ENCODE data around the gene EAF2. TPM values are rescaled to one million over a fixed set of nuclear protein-coding genes. Genes with fewer than 3 reads are reported as not detected.

Gene EAF2
- total RNA-seq (1 to 10 TPM; 5.7 to 6.3 TPM), polyA plus RNA-seq (10 to 100 TPM; 11.3 to 21.2 TPM)

DNA sequence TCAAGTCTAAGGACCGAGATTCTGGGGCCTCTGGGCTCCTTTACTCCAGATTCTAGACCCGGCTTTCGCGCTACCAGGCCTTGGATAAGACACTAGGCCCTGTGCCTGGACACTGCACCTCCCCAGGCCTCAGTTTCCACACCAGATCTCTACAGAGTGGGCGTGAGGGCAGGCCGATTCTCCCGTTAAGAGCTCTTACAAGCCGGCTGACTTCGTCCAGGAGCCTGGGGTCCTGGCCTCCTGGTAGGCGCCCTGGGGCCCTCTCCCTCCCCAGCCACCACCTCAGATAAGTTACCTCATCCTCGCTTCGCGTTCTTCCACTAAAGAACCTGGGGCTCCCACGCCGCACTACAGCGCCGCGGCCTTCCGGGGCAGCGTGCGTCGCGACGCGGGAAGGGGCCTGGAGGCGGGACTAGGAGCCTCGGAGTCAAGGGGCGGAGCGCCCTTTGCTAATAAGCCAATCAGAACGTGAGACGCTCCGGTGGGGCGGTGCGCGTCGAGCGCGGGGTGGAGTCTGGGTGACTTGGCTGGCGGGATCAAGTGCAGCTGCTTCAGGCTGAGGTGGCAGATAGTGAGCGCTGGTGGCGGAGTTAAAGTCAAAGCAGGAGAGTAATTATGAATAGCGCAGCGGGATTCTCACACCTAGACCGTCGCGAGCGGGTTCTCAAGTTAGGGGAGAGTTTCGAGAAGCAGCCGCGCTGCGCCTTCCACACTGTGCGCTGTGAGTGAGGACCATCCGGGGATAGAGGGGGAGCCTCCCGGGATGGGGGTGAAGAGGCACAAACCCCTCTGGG, at the start of gene EAF2, which contains the start of gene IQCB1:
EAF2 (plus strand) TSS at position 539 of the 794 bp plus-strand sequence; CDS start at position 616, 77 bp downstream.
IQCB1 (minus strand) TSS at position 390 of the 794 bp plus-strand sequence. CDS start 6,100 bp downstream, outside the sequence.
- CTCF ChIA-PET (ENCODE audit: partially characterized antibody), result no interaction called here
- Histone ChIP-seq H3K27ac (ENCODE audit: low read depth, low read length) (peak within 1 kb of the TSS; percentile 84), H3K9me3 (ENCODE audit: control insufficient read depth in 1 of 2, low read length in 2 of 2) (no peaks in the 10 kb centered on the region), H3K4me1 (ENCODE audit: insufficient read depth, low read length) (peaks cover 30% of the 10 kb centered on the region), H3K27me3 (ENCODE audit: insufficient read depth, low read length) (no peaks in the 10 kb centered on the region), H3K4me3 (ENCODE audit: low read length in 2 of 2) (peak within 1 kb of the TSS; percentile 83 to 96), H3K36me3 (ENCODE audit: insufficient read depth, low read length) (peaks cover 6% of the 10 kb centered on the region)
- H3K27ac Mint-ChIP-seq, result peak within 1 kb of the TSS; percentile 77 to 98 (median 94)
- no peaks in the 10 kb centered on the region for H3K9me3 Mint-ChIP-seq
- H3K27me3 Mint-ChIP-seq, result no peaks in the 10 kb centered on the region
- peaks cover 32 to 54% (median 44%) of the 10 kb centered on the region in 4 donors for H3K4me1 Mint-ChIP-seq
- DNase-seq, result peak; percentile 97 to 98 (median 97)
- H3K36me3 Mint-ChIP-seq, result peaks cover 3 to 31% of the 10 kb centered on the region in 2 donors
- POLR2A ChIA-PET (ENCODE audit: partially characterized antibody), result interaction anchor here (0.6 to 1.7 kb wide), 8 partner anchors 9 to 680 kb away, joined by 3 to 6 read pairs (median 4); partner anchors contain the start of genes GOLGB1, HCLS1, KPNA1 and POLQ
- H3K4me3 Mint-ChIP-seq, result peak within 1 kb of the TSS; percentile 92 to 98 (median 94)
- intact Hi-C loops (cut with micrococcal nuclease), result loop anchor here (1.0 to 10.0 kb wide), 9 partner anchors 12 to 1740 kb away; partner anchors contain the start of genes FAM162A, GOLGB1, GSK3B and HCLS1

- Histone ChIP-seq H3K36me3 (ENCODE audit: insufficient read depth, low read length) (peaks cover 39% of the 10 kb centered on the region), H3K4me3 (ENCODE audit: low read length in 2 of 2) (no peak overlapping the region), H3K27ac (ENCODE audit: low read depth, low read length) (no peak overlapping the region), H3K27me3 (ENCODE audit: insufficient read depth, low read length) (no peaks in the 10 kb centered on the region), H3K4me1 (ENCODE audit: insufficient read depth, low read length) (no peaks in the 10 kb centered on the region), H3K9me3 (ENCODE audit: control insufficient read depth in 1 of 2, low read length in 2 of 2) (no peaks in the 10 kb centered on the region)
- no peak for DNase-seq
- intact Hi-C loops (cut with micrococcal nuclease), result no loop called here
- ChIA-PET POLR2A (ENCODE audit: partially characterized antibody) (no interaction called here), CTCF (ENCODE audit: partially characterized antibody) (no interaction called here)
- peak overlapping the region in 1 of 7 donors; percentile 10 for H3K27ac Mint-ChIP-seq
- no peaks in the 10 kb centered on the region for H3K9me3 Mint-ChIP-seq
- H3K36me3 Mint-ChIP-seq, result peaks cover 72 to 75% of the 10 kb centered on the region in 2 donors
- H3K4me1 Mint-ChIP-seq, result no peaks in the 10 kb centered on the region
- H3K4me3 Mint-ChIP-seq, result no peak overlapping the region
- H3K27me3 Mint-ChIP-seq, result no peaks in the 10 kb centered on the region
These were observed 48.5 kb upstream of the EAF2 start for GRCh38 chr3:121786485-121786884.

GRCh38 chr3:121793078-121793477, 41.9 kb upstream of the EAF2 start:
- ChIA-PET CTCF (ENCODE audit: partially characterized antibody) (no interaction called here), POLR2A (ENCODE audit: partially characterized antibody) (no interaction called here)
- Mint-ChIP-seq H3K27me3 (no peaks in the 10 kb centered on the region), H3K36me3 (peaks cover 50 to 58% of the 10 kb centered on the region in 2 donors), H3K27ac (peak overlapping the region in 3 of 7 donors; percentile 9 to 31 (median 13)), H3K9me3 (no peaks in the 10 kb centered on the region), H3K4me3 (no peak overlapping the region), H3K4me1 (peaks cover 0 to 1% (median 0%) of the 10 kb centered on the region in 4 donors)
- Histone ChIP-seq H3K27ac (ENCODE audit: low read depth, low read length) (no peak overlapping the region), H3K4me3 (ENCODE audit: low read length in 2 of 2) (no peak overlapping the region), H3K27me3 (ENCODE audit: insufficient read depth, low read length) (no peaks in the 10 kb centered on the region), H3K9me3 (ENCODE audit: control insufficient read depth in 1 of 2, low read length in 2 of 2) (no peaks in the 10 kb centered on the region), H3K36me3 (ENCODE audit: insufficient read depth, low read length) (peaks cover 20% of the 10 kb centered on the region), H3K4me1 (ENCODE audit: insufficient read depth, low read length) (no peaks in the 10 kb centered on the region)
- intact Hi-C loops (cut with micrococcal nuclease), result no loop called here
- DNase-seq, result no peak

DNA sequence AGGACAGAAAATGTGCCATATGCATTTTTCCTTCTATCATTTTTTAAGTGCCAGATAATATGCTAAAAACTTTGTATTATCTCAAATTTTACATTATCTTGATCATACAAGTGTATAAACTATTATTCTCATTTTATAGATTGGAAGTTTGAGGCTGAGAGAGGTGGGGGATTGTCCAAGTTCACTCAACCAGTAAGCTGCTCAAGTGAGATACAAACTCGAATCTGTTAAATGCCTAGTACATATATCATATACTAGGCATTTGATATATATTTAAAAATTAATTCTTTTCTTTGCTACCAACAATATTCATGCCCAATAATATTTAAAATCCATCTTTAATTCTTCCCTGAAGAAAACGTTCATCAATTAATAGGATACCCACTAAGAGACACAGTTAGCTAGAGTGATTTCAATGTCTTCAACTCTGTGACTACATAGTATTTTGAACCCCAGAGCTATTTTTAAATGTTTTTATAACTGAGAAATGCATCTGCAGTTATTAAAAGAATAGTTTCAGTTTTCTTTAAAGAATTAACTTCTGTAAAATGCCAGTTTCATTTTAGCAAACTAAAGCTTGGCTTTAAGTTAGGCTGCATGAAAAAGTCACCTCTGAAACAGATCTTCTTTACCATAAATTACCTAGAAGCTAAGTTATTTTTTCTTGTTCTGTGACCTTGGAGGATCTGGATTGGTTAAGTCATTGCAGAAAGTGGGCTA, 40.6 kb upstream of the EAF2 start:
- Histone ChIP-seq H3K9me3 (ENCODE audit: control insufficient read depth in 1 of 2, low read length in 2 of 2) (no peaks in the 10 kb centered on the region), H3K4me3 (ENCODE audit: low read length in 2 of 2) (no peak overlapping the region), H3K36me3 (ENCODE audit: insufficient read depth, low read length) (peaks cover 10% of the 10 kb centered on the region), H3K27ac (ENCODE audit: low read depth, low read length) (no peak overlapping the region), H3K27me3 (ENCODE audit: insufficient read depth, low read length) (no peaks in the 10 kb centered on the region), H3K4me1 (ENCODE audit: insufficient read depth, low read length) (no peaks in the 10 kb centered on the region)
- POLR2A ChIA-PET (ENCODE audit: partially characterized antibody), result no interaction called here
- Mint-ChIP-seq H3K9me3 (no peaks in the 10 kb centered on the region), H3K27ac (no peak overlapping the region), H3K4me3 (no peak overlapping the region), H3K27me3 (no peaks in the 10 kb centered on the region), H3K4me1 (peaks cover 0 to 1% (median 0%) of the 10 kb centered on the region in 4 donors), H3K36me3 (peaks cover 36 to 50% of the 10 kb centered on the region in 2 donors)
- CTCF ChIA-PET (ENCODE audit: partially characterized antibody), result no interaction called here
- intact Hi-C loops (cut with micrococcal nuclease), result no loop called here
- no peak for DNase-seq

- Histone ChIP-seq H3K27me3 (ENCODE audit: insufficient read depth, low read length) (no peaks in the 10 kb centered on the region), H3K27ac (ENCODE audit: low read depth, low read length) (no peak overlapping the region), H3K4me3 (ENCODE audit: low read length in 2 of 2) (no peak overlapping the region), H3K4me1 (ENCODE audit: insufficient read depth, low read length) (no peaks in the 10 kb centered on the region), H3K36me3 (ENCODE audit: insufficient read depth, low read length) (peaks cover 1% of the 10 kb centered on the region), H3K9me3 (ENCODE audit: control insufficient read depth in 1 of 2, low read length in 2 of 2) (no peaks in the 10 kb centered on the region)
- ChIA-PET POLR2A (ENCODE audit: partially characterized antibody) (no interaction called here), CTCF (ENCODE audit: partially characterized antibody) (no interaction called here)
- H3K36me3 Mint-ChIP-seq, result peaks cover 25 to 46% of the 10 kb centered on the region in 2 donors
- H3K4me3 Mint-ChIP-seq, result no peak overlapping the region
- peaks cover 0 to 8% (median 0%) of the 10 kb centered on the region in 4 donors for H3K4me1 Mint-ChIP-seq
- intact Hi-C loops (cut with micrococcal nuclease), result no loop called here
- no peaks in the 10 kb centered on the region for H3K27me3 Mint-ChIP-seq
- DNase-seq, result no peak
- no peak overlapping the region for H3K27ac Mint-ChIP-seq
- no peaks in the 10 kb centered on the region for H3K9me3 Mint-ChIP-seq
These were observed 38.0 kb upstream of the EAF2 start for GRCh38 chr3:121796970-121797369.

GRCh38 chr3:121800906-121801305, 34.1 kb upstream of the EAF2 start:
- intact Hi-C loops (cut with micrococcal nuclease), result no loop called here
- Histone ChIP-seq H3K9me3 (ENCODE audit: control insufficient read depth in 1 of 2, low read length in 2 of 2) (no peaks in the 10 kb centered on the region), H3K27ac (ENCODE audit: low read depth, low read length) (no peak overlapping the region), H3K4me1 (ENCODE audit: insufficient read depth, low read length) (no peaks in the 10 kb centered on the region), H3K36me3 (ENCODE audit: insufficient read depth, low read length) (peaks cover 7% of the 10 kb centered on the region), H3K27me3 (ENCODE audit: insufficient read depth, low read length) (no peaks in the 10 kb centered on the region), H3K4me3 (ENCODE audit: low read length in 2 of 2) (no peak overlapping the region)
- peaks cover 0 to 6% (median 0%) of the 10 kb centered on the region in 4 donors for H3K4me1 Mint-ChIP-seq
- CTCF ChIA-PET (ENCODE audit: partially characterized antibody), result no interaction called here
- peak overlapping the region in 2 of 7 donors; percentile 8 to 31 for H3K27ac Mint-ChIP-seq
- peaks cover 33 to 48% of the 10 kb centered on the region in 2 donors for H3K36me3 Mint-ChIP-seq
- H3K4me3 Mint-ChIP-seq, result no peak overlapping the region
- H3K9me3 Mint-ChIP-seq, result no peaks in the 10 kb centered on the region
- no peak for DNase-seq
- POLR2A ChIA-PET (ENCODE audit: partially characterized antibody), result interaction anchor here (1.1 kb wide), 1 partner anchor 51 kb away, joined by 3 read pairs; no protein-coding TSS in a partner anchor
- no peaks in the 10 kb centered on the region for H3K27me3 Mint-ChIP-seq

DNA sequence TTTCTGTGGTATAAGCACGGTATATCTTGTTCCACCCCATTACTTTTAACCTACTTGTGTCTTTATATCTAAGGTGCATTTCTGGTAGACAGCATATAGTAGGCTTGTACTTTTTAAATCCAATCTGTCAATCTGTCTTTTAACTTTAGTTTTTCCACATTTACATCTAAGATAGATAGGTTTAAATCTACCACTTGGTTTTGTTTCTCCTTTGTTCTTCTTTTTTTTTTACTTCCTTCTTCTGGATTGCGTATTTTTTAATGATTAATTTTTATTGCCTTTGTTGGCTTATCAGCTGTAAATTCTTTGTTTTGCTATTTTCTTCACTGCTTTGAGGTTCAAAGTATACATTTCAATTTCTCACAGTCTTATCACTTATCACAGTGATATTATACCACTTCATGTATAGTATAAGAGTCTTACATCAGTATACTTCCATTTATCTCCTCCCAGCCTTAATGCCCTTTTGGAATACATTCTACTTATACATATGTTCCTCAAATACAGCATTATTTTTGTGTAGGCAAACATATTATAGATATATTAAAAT, 31.2 kb upstream of the EAF2 start:
- no peak overlapping the region for H3K4me3 Mint-ChIP-seq

More for the DNA sequence above, 31.2 kb upstream of the EAF2 start:
- Mint-ChIP-seq H3K9me3 (no peaks in the 10 kb centered on the region), H3K27me3 (no peaks in the 10 kb centered on the region), H3K27ac (no peak overlapping the region), H3K36me3 (peaks cover 39 to 56% of the 10 kb centered on the region in 2 donors), H3K4me1 (peaks cover 0 to 6% (median 0%) of the 10 kb centered on the region in 4 donors)
- Histone ChIP-seq H3K27ac (ENCODE audit: low read depth, low read length) (no peak overlapping the region), H3K4me1 (ENCODE audit: insufficient read depth, low read length) (no peaks in the 10 kb centered on the region), H3K36me3 (ENCODE audit: insufficient read depth, low read length) (peaks cover 15% of the 10 kb centered on the region), H3K9me3 (ENCODE audit: control insufficient read depth in 1 of 2, low read length in 2 of 2) (no peaks in the 10 kb centered on the region), H3K27me3 (ENCODE audit: insufficient read depth, low read length) (no peaks in the 10 kb centered on the region), H3K4me3 (ENCODE audit: low read length in 2 of 2) (no peak overlapping the region)
- DNase-seq, result no peak
- intact Hi-C loops (cut with micrococcal nuclease), result no loop called here
- CTCF ChIA-PET (ENCODE audit: partially characterized antibody), result no interaction called here
- POLR2A ChIA-PET (ENCODE audit: partially characterized antibody), result no interaction called here

All from CD4-positive, alpha-beta memory T cell (primary cell).